SU-DHL-6 (cell line): ENCODE data around the gene HMX1.

Source experiments
- CTCF ChIP-seq: fragments of 200-600 bp; sonication (generic); IDR thresholded peaks from one replicate; pipeline ENCODE4 v1.5.1; 2017; ENCODE audit warnings: antibody characterized with exemption, mild to moderate bottlenecking, low read length, moderate library complexity; ENCODE audit not compliant: insufficient read depth, poor library complexity, severe bottlenecking
- EZH2phosphoT487 ChIP-seq: fragments of 200-600 bp; sonication (generic), shearing (Covaris generic); conservative IDR thresholded peaks from 2 replicates; pipeline ENCODE4 v1.6.1; 2018; ENCODE audit warnings: mild to moderate bottlenecking, antibody characterized with exemption, low read length, moderate library complexity, mixed read lengths

DNA sequence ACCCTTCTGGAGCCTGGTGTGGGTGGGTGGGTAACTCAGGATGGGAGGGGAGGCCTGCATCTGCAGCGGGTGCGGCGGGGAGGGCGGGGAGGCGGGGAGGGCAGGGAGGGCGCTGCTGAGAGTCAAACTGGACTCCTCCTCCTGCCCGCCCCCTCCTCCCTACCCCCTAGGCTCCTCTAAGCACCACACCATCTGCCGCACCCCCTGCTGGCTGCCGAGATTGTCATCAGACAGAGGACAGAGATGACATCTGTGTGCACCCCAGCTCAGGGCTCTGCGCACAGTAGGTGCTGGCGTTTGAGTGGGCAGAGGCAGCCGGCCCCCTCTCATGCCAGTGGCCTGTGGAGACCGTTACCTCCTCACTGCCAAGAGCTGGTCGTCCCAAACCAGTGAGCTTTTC, 10.6 kb upstream of the HMX1 start:
- TF ChIP-seq CTCF = no peak
- no peak for TF ChIP-seq EZH2phosphoT487
